H1 (cell line): ENCODE results near the gene FXYD3. TPM values are rescaled to one million over a fixed set of nuclear protein-coding genes. Genes with fewer than 3 reads are reported as not detected.

Experiments used
- BCL11A ChIP-seq, 2 experiments: IDR thresholded peaks; one replicate each; pipeline ENCODE4 v1.6.1; 2011; ENCODE audit warnings: low read depth in 2 of 2, low read length in 2 of 2, mild to moderate bottlenecking in 2 of 2
- BRCA1 ChIP-seq: IDR thresholded peaks from 2 replicates; pipeline ENCODE4 v1.6.1; 2012; ENCODE audit warnings: low read depth, low read length, improper control_type of control experiment
- CBX8 ChIP-seq: fragments of 300-800, 300-1000 bp; sonication (generic); IDR thresholded peaks from 2 replicates; pipeline ENCODE4 v1.7.1; 2016; ENCODE audit warnings: low read depth, low read length, borderline replicate concordance
- CHD7 ChIP-seq: fragments of 300-600 bp; sonication (generic); IDR thresholded peaks from 2 replicates; pipeline ENCODE4 v1.7.1; 2012; ENCODE audit warnings: low read length, moderate library complexity, mild to moderate bottlenecking, inconsistent platforms; ENCODE audit not compliant: insufficient replicate concordance
- JUN ChIP-seq: IDR thresholded peaks from 2 replicates; pipeline ENCODE4 v1.6.1; 2011; ENCODE audit warnings: low read depth, mild to moderate bottlenecking, improper control_type of control experiment, low read length
- POLR2AphosphoS5 ChIP-seq: IDR thresholded peaks from 2 replicates; pipeline ENCODE4 v1.6.1; 2011; ENCODE audit warnings: low read depth, low read length
- SIN3A ChIP-seq, 2 experiments: IDR thresholded peaks in 1 of 2; conservative IDR thresholded peaks in 1 of 2; 2 replicates each; pipeline ENCODE4 v1.6.1; 2011 to 2012; ENCODE audit warnings: low read length in 2 of 2, improper control_type of control experiment in 1 of 2, low read depth in 1 of 2, mild to moderate bottlenecking in 1 of 2
- SP1 ChIP-seq: IDR thresholded peaks from 2 replicates; pipeline ENCODE4 v1.6.1; 2011; ENCODE audit warnings: low read depth, low read length
- SRF ChIP-seq: IDR thresholded peaks from 2 replicates; pipeline ENCODE4 v1.6.1; 2011; ENCODE audit warnings: mild to moderate bottlenecking, low read depth, low read length, moderate library complexity
- polyA plus RNA-seq, 7 experiments: library from polyadenylated mRNA; depleted of rRNA in 3 of 7; stranded (reverse) in 5 of 7; unstranded in 2 of 7; fragments of >200 nt in 5 of 7; fragments of 200-250 nt in 2 of 7; gene quantifications; 1 replicate in 5 of 7; 2 replicates in 1 of 7; 4 replicates in 1 of 7; pipeline versions ENCODE4 v1.2.1 to v1.2.3, GENCODE V29; 2011 to 2013; ENCODE audit warnings: missing spikeins in 2 of 7, mixed read lengths in 2 of 7
- total RNA-seq: library from RNA; stranded (reverse); fragmentation: NEBNext Ultra II Directional; extraction: Animal tissue kit (Norgen Biotek cat#: 25700); gene quantifications from 2 replicates; pipeline ENCODE4 v1.2.1, GENCODE V29; 2021

Gene FXYD3
- total and polyA plus RNA-seq, 2 of the 8 experiments (the other 6 are each of a cell fraction or from before 2014, with no cell fraction given): 0.33 TPM; not detected in 1

- TF ChIP-seq CHD7: no peak
- TF ChIP-seq BRCA1: no peak
- TF ChIP-seq SIN3A (conservative IDR thresholded peaks at IDR 0.05 in 1 of 2, IDR thresholded peaks at IDR 0.05 in 1 of 2; ENCODE audit: low read depth in 1 of 2, low read length in 2 of 2): no peak
- TF ChIP-seq CBX8: no peak
- no peak for TF ChIP-seq BCL11A (IDR thresholded peaks at IDR 0.05; ENCODE audit: low read depth in 2 of 2, low read length in 2 of 2)
- TF ChIP-seq JUN: no peak
- no peak for TF ChIP-seq SP1
- no peak for TF ChIP-seq SRF
- TF ChIP-seq POLR2AphosphoS5: no peak
Observed at GRCh38 chr19:35167251-35168119, 51.9 kb downstream of the FXYD3 start (continued).
